Testis (tissue), 3 donors: ENCODE measurements around the gene KLK14. TPM values are rescaled to one million over a fixed set of nuclear protein-coding genes. Genes with fewer than 3 reads are reported as not detected.
A peak's percentile ranks its signal among the peaks of the same experiment; 100 is the strongest.

Experiments used
- DNase-seq: peaks from one replicate; pipeline ENCODE4 v3.0.0-alpha.2; 2019
- H3K27ac ChIP-seq, 2 donors: fragments of 200-600 bp; sonication (generic); one replicate each; pipeline ENCODE4 v1.5.1; 2019
- H3K27me3 ChIP-seq: fragments of 200-600 bp; sonication (generic); one replicate; pipeline ENCODE4 v1.5.1; 2019
- H3K36me3 ChIP-seq: fragments of 200-600 bp; sonication (generic); one replicate; pipeline ENCODE4 v1.5.1; 2017; ENCODE audit warnings: low read depth; ENCODE audit errors: missing control alignments
- H3K4me1 ChIP-seq: fragments of 200-600 bp; sonication (generic); one replicate; pipeline ENCODE4 v1.5.1; 2019
- H3K4me3 ChIP-seq, 2 donors: fragments of 200-600 bp; sonication (generic); one replicate each; pipeline ENCODE4 v1.5.1; 2017 to 2019
- H3K9me3 ChIP-seq: fragments of 200-600 bp; sonication (generic); one replicate; pipeline ENCODE4 v1.5.1; 2017
- POLR2A ChIP-seq: fragments of 450-650 bp; IDR thresholded peaks from one replicate; pipeline ENCODE4 v1.6.1; 2017; ENCODE audit warnings: antibody characterized with exemption, mild to moderate bottlenecking, moderate library complexity
- WGBS, 2 donors: methylation state at CpG; one replicate each; pipeline ENCODE4 v1.1.5; 2018; 5-methylcytosine and 5-hydroxymethylcytosine counted together
- intact Hi-C: fragments of 100-400 bp; cut with DNase I; formaldehyde crosslinking; loops from one replicate; pipeline ENCODE4 v1.15.1; 2023; ENCODE audit warnings: low total_unique reads
- polyA plus RNA-seq: library from polyadenylated mRNA; stranded (reverse); fragments of 350-450 nt; fragmentation: Illumina TruSeq; extraction: RNeasy Lipid Tissue Mini Kit (QIAGEN cat#74804); gene quantifications from one replicate; pipeline ENCODE4 v1.2.3, GENCODE V29; 2014; ENCODE audit warnings: low read depth, low replicate concordance; ENCODE audit not compliant: insufficient read depth
- total RNA-seq, 2 donors: library from RNA; depleted of rRNA; stranded (reverse); fragments of >200 nt; gene quantifications; one replicate each; pipeline ENCODE4 v1.2.3, GENCODE V29; 2016
- TF ChIP-seq, protein P1 (sequence below), 3 experiments: fragments of 450-650 bp in 2 of 3; fragments of 200-600 bp in 1 of 3; sonication (generic) in 1 of 3; IDR thresholded peaks; one replicate each; pipeline ENCODE4 v1.5.1; 2016 to 2019; ENCODE audit warnings: antibody characterized with exemption in 3 of 3, mild to moderate bottlenecking in 2 of 3, moderate library complexity in 1 of 3

KLK14 gene
- total and polyA plus RNA-seq, 3 donors from 2014 or later = 0.63 to 1.4 TPM; not detected in 1

DNA sequence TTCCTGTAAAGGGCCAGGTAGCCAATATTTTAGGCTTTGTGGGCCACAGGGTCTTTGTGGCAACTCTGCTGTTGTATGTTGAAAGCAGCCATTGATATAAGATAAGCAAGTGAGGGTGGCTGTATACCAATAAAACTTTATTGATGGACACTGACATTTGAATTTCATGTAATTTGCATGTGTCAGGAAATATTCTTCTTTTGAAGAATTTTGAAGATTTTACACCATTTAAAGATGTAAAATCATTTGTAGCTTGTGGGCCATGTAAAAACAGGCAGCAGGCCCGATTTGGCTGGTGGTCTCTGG lies 27.9 kb upstream of the KLK14 start:
- H3K27ac ChIP-seq = no peak overlapping the region
- intact Hi-C loops = no loop called here
- DNase-seq = no peak
- H3K4me3 ChIP-seq = no peak overlapping the region
- H3K36me3 ChIP-seq = no peaks in the 10 kb centered on the region
- 65 to 85% methylated on average over 1 of the region's 1 CpG for WGBS, 2 donors
- H3K4me1 ChIP-seq = peaks cover 13% of the 10 kb centered on the region
- TF ChIP-seq, protein P1, sequence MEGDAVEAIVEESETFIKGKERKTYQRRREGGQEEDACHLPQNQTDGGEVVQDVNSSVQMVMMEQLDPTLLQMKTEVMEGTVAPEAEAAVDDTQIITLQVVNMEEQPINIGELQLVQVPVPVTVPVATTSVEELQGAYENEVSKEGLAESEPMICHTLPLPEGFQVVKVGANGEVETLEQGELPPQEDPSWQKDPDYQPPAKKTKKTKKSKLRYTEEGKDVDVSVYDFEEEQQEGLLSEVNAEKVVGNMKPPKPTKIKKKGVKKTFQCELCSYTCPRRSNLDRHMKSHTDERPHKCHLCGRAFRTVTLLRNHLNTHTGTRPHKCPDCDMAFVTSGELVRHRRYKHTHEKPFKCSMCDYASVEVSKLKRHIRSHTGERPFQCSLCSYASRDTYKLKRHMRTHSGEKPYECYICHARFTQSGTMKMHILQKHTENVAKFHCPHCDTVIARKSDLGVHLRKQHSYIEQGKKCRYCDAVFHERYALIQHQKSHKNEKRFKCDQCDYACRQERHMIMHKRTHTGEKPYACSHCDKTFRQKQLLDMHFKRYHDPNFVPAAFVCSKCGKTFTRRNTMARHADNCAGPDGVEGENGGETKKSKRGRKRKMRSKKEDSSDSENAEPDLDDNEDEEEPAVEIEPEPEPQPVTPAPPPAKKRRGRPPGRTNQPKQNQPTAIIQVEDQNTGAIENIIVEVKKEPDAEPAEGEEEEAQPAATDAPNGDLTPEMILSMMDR (IDR thresholded peaks at IDR 0.05) = no peak
- TF ChIP-seq POLR2A = no peak
- H3K27me3 ChIP-seq = no peaks in the 10 kb centered on the region
- H3K9me3 ChIP-seq = no peaks in the 10 kb centered on the region

DNA sequence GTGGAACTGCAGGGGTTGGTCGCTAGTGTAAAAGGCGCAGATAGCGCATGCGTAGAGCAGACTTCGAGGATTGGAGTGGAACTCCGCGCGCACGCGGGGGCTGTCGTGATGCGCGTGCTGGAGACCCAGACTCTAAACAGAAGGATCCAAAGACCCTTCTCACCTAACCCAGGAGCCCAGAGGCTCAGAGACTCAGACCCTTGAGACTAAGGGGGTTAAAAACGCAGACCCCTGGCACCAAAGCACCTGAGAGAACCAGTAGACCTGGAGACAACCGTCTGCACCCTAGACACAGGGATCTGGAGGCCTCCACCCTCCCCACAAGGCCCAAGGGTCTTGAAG lies 26.1 kb upstream of the KLK14 start:
- 0% methylated on average over 4 to 15 of the region's 15 CpGs for WGBS, 2 donors
- no peak for DNase-seq
- intact Hi-C loops = no loop called here
- H3K36me3 ChIP-seq = no peaks in the 10 kb centered on the region
- peaks cover 13% of the 10 kb centered on the region for H3K4me1 ChIP-seq
- H3K27me3 ChIP-seq = no peaks in the 10 kb centered on the region
- no peak for TF ChIP-seq POLR2A
- TF ChIP-seq, protein P1 (IDR thresholded peaks at IDR 0.05) = no peak
- peak overlapping the region; percentile 20 to 59 for H3K27ac ChIP-seq
- H3K9me3 ChIP-seq = no peaks in the 10 kb centered on the region
- H3K4me3 ChIP-seq = peak overlapping the region; percentile 59 to 86

DNA sequence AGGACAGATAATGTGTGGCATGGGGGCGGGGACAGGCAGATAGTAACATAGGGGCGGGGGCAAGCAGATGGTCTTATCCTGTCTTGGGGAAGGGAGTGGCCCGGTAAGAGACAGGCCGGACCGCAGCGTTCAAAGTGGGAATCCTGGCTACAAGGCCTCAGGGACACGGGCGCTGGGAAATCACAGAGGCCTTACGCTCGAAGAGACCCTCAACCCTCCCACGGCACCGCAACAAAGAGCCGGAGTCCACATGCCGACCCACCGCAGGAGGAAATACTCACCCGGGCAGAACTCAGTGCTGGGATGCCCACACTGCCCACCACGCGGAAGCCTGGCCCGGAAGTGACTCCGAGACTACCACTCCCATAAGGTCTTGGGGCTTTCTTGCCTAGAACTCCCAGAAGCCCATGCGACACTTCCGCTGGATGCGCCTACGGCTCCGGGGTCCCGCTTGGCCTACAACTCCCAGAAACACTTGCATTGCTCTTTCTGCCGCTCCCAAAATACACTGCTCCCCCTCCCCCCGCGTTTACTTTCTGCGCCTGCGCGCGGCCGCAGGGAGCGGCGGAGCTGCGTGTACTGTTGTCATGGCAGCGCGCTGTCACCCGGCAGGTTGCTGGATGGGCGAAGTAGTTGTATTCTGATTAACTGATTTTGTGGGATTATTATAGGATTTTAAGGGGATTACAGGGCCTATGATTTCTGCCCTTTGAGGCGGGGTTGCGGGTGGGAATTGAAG lies 25.5 kb upstream of the KLK14 start, which contains the start of gene CTU1:
TSS of gene CTU1 (minus strand) at position 344 of the 739 bp plus-strand sequence. CDS start 3,840 bp downstream, outside the sequence.
- peak; percentile 100 for DNase-seq
- Histone ChIP-seq H3K27me3 (no peaks in the 10 kb centered on the region), H3K4me1 (peaks cover 13% of the 10 kb centered on the region), H3K4me3 (peak within 1 kb of the TSS; percentile 59 to 86), H3K27ac (peak within 1 kb of the TSS; percentile 40 to 59), H3K36me3 (no peaks in the 10 kb centered on the region), H3K9me3 (no peaks in the 10 kb centered on the region)
- 0 to 1% methylated on average over 37 of the region's 43 CpGs for WGBS, 2 donors
- intact Hi-C loops = no loop called here
- peak; percentile 14 for TF ChIP-seq POLR2A
- TF ChIP-seq, protein P1 (IDR thresholded peaks at IDR 0.05) = peak in 2 of 3 experiments; percentile 21 to 39

DNA sequence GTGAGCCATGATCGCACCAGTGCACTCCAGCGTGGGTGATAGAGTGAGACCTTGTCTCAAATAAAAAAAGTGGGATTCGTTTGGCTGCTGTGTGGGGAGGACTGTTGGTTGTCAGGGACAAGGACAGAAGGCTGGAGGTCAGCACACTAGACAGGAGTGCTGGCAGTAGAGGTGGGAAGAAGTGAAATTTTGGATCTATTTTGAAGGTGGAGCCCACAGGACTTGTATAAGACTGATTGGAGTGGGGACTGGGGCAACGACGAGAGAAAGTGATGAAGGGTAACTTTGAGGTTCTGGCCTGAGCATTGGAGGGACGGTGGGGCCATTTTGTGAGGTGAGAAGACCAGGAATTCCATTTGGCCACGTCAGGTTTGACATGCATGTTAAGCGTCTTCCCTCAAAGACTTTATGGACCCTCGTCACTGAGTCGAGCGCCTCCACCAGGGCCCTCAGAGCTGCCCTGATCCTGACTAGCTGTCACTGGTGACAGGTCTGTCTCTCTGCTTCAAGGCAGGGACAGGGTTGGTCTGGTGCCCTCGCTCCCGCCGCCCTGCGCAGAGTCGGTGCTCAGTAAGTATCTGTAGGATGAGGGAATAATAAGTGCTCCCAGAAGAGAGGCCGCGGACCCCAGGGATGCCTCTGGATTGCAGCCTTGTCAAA lies 24.8 kb upstream of the KLK14 start:
- peak overlapping the region; percentile 40 to 59 for H3K27ac ChIP-seq
- WGBS, 2 donors = 4 to 7% methylated on average over 18 of the region's 18 CpGs
- peak overlapping the region; percentile 59 to 86 for H3K4me3 ChIP-seq
- intact Hi-C loops = no loop called here
- peak; percentile 35 for DNase-seq
- H3K27me3 ChIP-seq = no peaks in the 10 kb centered on the region
- TF ChIP-seq, protein P1 (IDR thresholded peaks at IDR 0.05) = no peak
- H3K36me3 ChIP-seq = no peaks in the 10 kb centered on the region
- peaks cover 13% of the 10 kb centered on the region for H3K4me1 ChIP-seq
- no peaks in the 10 kb centered on the region for H3K9me3 ChIP-seq
